Neural progenitor cell (in vitro differentiated cells): ENCODE data around the gene HDAC4.

ENCODE experiments used
- EZH2 ChIP-seq: fragments of 200-600 bp; sonication (generic); IDR thresholded peaks from 2 replicates; pipeline ENCODE4 v1.6.1; 2017; ENCODE audit warnings: antibody characterized with exemption, mild to moderate bottlenecking, moderate library complexity
- TF ChIP-seq, protein P1 (sequence below): fragments of 200-600 bp; sonication (generic); IDR thresholded peaks from 2 replicates; pipeline ENCODE4 v1.5.1; 2017; ENCODE audit warnings: antibody characterized with exemption, mild to moderate bottlenecking

DNA sequence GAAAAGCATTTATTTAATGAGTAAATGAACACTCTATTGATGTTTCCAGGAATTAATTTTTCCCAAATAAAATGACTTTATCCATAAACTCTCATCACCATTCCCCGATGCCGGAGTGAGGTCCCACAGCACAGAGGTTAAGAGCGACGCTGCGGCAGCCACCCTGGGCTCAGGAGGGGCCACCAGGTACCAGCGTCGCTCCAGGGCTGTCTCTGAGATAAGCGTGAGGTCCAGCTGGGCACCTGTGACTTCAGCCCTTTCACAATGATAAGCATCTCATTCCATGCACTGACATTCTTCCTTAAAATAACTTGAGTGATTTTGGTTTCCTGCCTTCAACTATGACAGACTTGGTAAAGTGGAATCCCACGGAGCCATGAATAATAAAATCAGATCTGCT lies 370.9 kb downstream of the HDAC4 start:
- TF ChIP-seq, protein P1, sequence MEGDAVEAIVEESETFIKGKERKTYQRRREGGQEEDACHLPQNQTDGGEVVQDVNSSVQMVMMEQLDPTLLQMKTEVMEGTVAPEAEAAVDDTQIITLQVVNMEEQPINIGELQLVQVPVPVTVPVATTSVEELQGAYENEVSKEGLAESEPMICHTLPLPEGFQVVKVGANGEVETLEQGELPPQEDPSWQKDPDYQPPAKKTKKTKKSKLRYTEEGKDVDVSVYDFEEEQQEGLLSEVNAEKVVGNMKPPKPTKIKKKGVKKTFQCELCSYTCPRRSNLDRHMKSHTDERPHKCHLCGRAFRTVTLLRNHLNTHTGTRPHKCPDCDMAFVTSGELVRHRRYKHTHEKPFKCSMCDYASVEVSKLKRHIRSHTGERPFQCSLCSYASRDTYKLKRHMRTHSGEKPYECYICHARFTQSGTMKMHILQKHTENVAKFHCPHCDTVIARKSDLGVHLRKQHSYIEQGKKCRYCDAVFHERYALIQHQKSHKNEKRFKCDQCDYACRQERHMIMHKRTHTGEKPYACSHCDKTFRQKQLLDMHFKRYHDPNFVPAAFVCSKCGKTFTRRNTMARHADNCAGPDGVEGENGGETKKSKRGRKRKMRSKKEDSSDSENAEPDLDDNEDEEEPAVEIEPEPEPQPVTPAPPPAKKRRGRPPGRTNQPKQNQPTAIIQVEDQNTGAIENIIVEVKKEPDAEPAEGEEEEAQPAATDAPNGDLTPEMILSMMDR, result no peak
- TF ChIP-seq EZH2, result no peak
